ENCODE measurements around the gene H1-8.

DNA sequence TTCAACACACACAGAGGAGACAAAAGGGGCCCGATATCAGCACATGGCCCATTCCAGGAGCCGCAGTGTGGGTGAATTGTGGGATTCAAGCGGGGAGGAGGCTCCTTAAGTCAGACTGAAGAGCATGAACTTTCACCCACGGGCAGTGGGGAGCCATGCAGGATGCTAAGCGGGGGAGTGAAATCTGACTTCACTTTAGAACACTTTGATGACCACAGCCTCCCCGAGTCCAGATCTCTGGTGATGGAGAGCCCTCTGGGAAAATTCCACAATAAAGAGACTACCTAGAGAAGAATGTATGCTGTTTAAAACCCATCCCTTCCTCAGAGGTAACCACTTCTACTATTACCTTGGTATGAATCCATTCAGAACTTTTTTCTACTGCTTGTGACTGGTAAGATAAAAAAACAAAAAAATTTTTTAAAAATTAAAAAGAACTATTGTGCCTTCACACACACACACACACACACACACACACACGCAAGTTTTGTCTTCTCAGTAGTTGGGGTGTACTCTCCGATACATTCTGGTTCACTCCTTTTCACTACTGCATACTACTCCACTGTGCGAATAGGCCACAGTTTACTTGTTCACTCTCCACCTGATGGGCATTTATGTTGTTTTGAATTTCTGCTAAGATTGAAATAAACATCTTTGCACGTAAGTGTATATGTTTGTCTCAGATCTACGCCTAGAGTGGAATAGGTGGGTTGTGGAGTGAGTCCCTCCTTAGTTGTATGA is 2.0 kb upstream of the H1-8 start:
- TF ChIP-seq, protein P1, sequence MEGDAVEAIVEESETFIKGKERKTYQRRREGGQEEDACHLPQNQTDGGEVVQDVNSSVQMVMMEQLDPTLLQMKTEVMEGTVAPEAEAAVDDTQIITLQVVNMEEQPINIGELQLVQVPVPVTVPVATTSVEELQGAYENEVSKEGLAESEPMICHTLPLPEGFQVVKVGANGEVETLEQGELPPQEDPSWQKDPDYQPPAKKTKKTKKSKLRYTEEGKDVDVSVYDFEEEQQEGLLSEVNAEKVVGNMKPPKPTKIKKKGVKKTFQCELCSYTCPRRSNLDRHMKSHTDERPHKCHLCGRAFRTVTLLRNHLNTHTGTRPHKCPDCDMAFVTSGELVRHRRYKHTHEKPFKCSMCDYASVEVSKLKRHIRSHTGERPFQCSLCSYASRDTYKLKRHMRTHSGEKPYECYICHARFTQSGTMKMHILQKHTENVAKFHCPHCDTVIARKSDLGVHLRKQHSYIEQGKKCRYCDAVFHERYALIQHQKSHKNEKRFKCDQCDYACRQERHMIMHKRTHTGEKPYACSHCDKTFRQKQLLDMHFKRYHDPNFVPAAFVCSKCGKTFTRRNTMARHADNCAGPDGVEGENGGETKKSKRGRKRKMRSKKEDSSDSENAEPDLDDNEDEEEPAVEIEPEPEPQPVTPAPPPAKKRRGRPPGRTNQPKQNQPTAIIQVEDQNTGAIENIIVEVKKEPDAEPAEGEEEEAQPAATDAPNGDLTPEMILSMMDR (IDR thresholded peaks at IDR 0.05) = no peak
- TF ChIP-seq POLR2A (IDR thresholded peaks at IDR 0.05) = no peak
